Heart left ventricle (tissue), 16 donors: ENCODE results near the gene CNGA2. TPM values are rescaled to one million over a fixed set of nuclear protein-coding genes. Genes with fewer than 3 reads are reported as not detected.

ENCODE experiments used
- ATAC-seq, 4 donors: fragments of 200-7000 bp; cut with Tn5 transposase; one replicate each; pipeline ENCODE4 v1.9.1; 2020 to 2022; ENCODE audit warnings: moderate library complexity in 4 of 4, mild to moderate bottlenecking in 3 of 4, moderate number of reproducible peaks in 1 of 4
- DNase-seq, 5 donors: peaks; one replicate each; pipeline ENCODE4 v3.0.0-alpha.2; 2020
- H3K27ac ChIP-seq, 12 donors: fragments of 200-600 bp; sonication (generic) in 4 of 12; one replicate each; pipeline versions ENCODE4 v1.5.0 to v1.8.0; 2016 to 2022; ENCODE audit warnings: mild to moderate bottlenecking in 2 of 12
- H3K27me3 ChIP-seq, 9 donors: fragments of 200-600 bp; sonication (generic) in 2 of 9; one replicate each; pipeline versions ENCODE4 v1.5.1 to v1.8.0; 2016 to 2022; ENCODE audit warnings: mild to moderate bottlenecking in 3 of 9
- H3K36me3 ChIP-seq, 9 donors: fragments of 200-600 bp; sonication (generic) in 2 of 9; one replicate each; pipeline versions ENCODE4 v1.5.0 to v1.8.0; 2018 to 2022; ENCODE audit warnings: mild to moderate bottlenecking in 2 of 9
- H3K4me1 ChIP-seq, 12 donors: fragments of 200-600 bp; sonication (generic) in 4 of 12; one replicate each; pipeline versions ENCODE4 v1.5.0 to v1.8.0; 2016 to 2022; ENCODE audit warnings: mild to moderate bottlenecking in 3 of 12
- H3K4me3 ChIP-seq, 12 donors: fragments of 200-600 bp; sonication (generic) in 4 of 12; one replicate each; pipeline versions ENCODE4 v1.5.0 to v1.8.0; 2017 to 2022; ENCODE audit warnings: mild to moderate bottlenecking in 9 of 12, moderate library complexity in 4 of 12
- H3K9me3 ChIP-seq, 12 donors: fragments of 200-600 bp; sonication (generic) in 4 of 12; one replicate each; pipeline versions ENCODE4 v1.5.0 to v1.8.0; 2016 to 2022; ENCODE audit warnings: mild to moderate bottlenecking in 1 of 12
- POLR2A ChIP-seq, 2 donors: fragments of 450-650 bp; IDR thresholded peaks; one replicate each; pipeline ENCODE4 v1.6.1; 2017; ENCODE audit warnings: antibody characterized with exemption in 2 of 2, mild to moderate bottlenecking in 2 of 2, moderate library complexity in 2 of 2
- WGBS, 4 donors: extraction: QIAGEN DNeasy Blood & Tissue Kit in 2 of 4; methylation state at CpG; one replicate each; pipeline versions ENCODE4 v1.1.5 to v1.1.7; 2013 to 2018; 5-methylcytosine and 5-hydroxymethylcytosine counted together
- intact Hi-C, 10 donors: fragments of 100-400 bp; cut with DNase I; formaldehyde crosslinking; loops; one replicate each; pipeline versions ENCODE4 v1.11.1 to v1.14.2; 2022
- polyA plus RNA-seq, 2 donors: library from polyadenylated mRNA; stranded (reverse); fragments of 200-250 nt; gene quantifications; one replicate each; pipeline ENCODE4 v1.2.3, GENCODE V29; 2013
- total RNA-seq, 9 donors: library from RNA; depleted of rRNA in 2 of 9; stranded (reverse); fragments of >200 nt in 2 of 9; fragmentation: NEBNext Ultra II Directional in 3 of 9; extraction: Animal tissue kit (Norgen Biotek cat#: 25700) in 3 of 9; gene quantifications; one replicate each; pipeline versions ENCODE4 v1.1.0 to v1.2.4, GENCODE V29; 2016 to 2023
- TF ChIP-seq, protein P1 (sequence below), 12 donors: fragments of 200-600 bp; sonication (generic) in 4 of 12; IDR thresholded peaks; one replicate each; pipeline versions ENCODE4 v1.5.0 to v1.8.0; 2018 to 2022; ENCODE audit warnings: antibody characterized with exemption in 12 of 12, mild to moderate bottlenecking in 5 of 12
- donor health status: ischemic (EF 13 %, LVEDD 7.1; RV severe dilation, severe dysfunction).
- donor health status: healthy with polysubstance abuse.
- donor health status: DM: no; HTN: yes; CAD: no.
- donor health status: DM: no; HTN: no; CAD: no.
- donor health status: ischemic (EF 25% LVEDD 6.9; RV normal size, moderate dysfunction).
- donor health status: ischemic (EF 25% LVEDD 5.7; RV mildly dilated, moderate dysfunction).
- donor health status: healthy.
- donor health status: DM: yes; HTN: yes; CAD: no.
- donor health status: ischemic (EF 35%, LVEDD 5.7; RV mildly dilated, moderate dysfunction).
- donor health status: nonischemic (EF 11% LVEDD 7.7; RV severe dilation, severe dysfunction).
- donor health status: DM: yes; HTN: yes; CAD: no.
- donor health status: PGD.
- donor health status: ischemic (EF 29% LVEDD 5.4; RV normal size, mild dysfunction).
- donor health status: nonischemic (EF 23%, LVEDD 6.1; RV moderate dilation, normal function).

CNGA2 gene
- total and polyA plus RNA-seq, 11 donors = not detected

GRCh38 chrX:151790481-151791160, 56.1 kb downstream of the CNGA2 start:
- WGBS, 4 donors = 34 to 59% (median 42%) methylated on average over 3 of the region's 3 CpGs
- no peaks in the 10 kb centered on the region for H3K36me3 ChIP-seq
- no peak overlapping the region for H3K4me3 ChIP-seq
- H3K9me3 ChIP-seq = no peaks in the 10 kb centered on the region
- H3K27ac ChIP-seq = no peak overlapping the region
- no peak for TF ChIP-seq POLR2A (IDR thresholded peaks at IDR 0.05)
- TF ChIP-seq, protein P1, sequence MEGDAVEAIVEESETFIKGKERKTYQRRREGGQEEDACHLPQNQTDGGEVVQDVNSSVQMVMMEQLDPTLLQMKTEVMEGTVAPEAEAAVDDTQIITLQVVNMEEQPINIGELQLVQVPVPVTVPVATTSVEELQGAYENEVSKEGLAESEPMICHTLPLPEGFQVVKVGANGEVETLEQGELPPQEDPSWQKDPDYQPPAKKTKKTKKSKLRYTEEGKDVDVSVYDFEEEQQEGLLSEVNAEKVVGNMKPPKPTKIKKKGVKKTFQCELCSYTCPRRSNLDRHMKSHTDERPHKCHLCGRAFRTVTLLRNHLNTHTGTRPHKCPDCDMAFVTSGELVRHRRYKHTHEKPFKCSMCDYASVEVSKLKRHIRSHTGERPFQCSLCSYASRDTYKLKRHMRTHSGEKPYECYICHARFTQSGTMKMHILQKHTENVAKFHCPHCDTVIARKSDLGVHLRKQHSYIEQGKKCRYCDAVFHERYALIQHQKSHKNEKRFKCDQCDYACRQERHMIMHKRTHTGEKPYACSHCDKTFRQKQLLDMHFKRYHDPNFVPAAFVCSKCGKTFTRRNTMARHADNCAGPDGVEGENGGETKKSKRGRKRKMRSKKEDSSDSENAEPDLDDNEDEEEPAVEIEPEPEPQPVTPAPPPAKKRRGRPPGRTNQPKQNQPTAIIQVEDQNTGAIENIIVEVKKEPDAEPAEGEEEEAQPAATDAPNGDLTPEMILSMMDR (IDR thresholded peaks at IDR 0.05) = no peak
- no peak for ATAC-seq
- DNase-seq = no peak
- H3K4me1 ChIP-seq = peaks cover 0 to 7% (median 0%) of the 10 kb centered on the region in 12 donors
- no peaks in the 10 kb centered on the region for H3K27me3 ChIP-seq
- intact Hi-C loops = no loop called here

GRCh38 chrX:151791961-151792360, 57.4 kb downstream of the CNGA2 start:
- Histone ChIP-seq H3K4me1 (peaks cover 0 to 7% (median 0%) of the 10 kb centered on the region in 12 donors), H3K27ac (no peak overlapping the region), H3K36me3 (no peaks in the 10 kb centered on the region), H3K27me3 (no peaks in the 10 kb centered on the region), H3K9me3 (no peaks in the 10 kb centered on the region), H3K4me3 (no peak overlapping the region)
- TF ChIP-seq POLR2A (IDR thresholded peaks at IDR 0.05) = no peak
- TF ChIP-seq, protein P1 (IDR thresholded peaks at IDR 0.05) = no peak
- intact Hi-C loops = no loop called here
- ATAC-seq (no peak), DNase-seq (no peak)
- 49 to 75% (median 71%) methylated on average over 3 of the region's 3 CpGs for WGBS, 4 donors

DNA sequence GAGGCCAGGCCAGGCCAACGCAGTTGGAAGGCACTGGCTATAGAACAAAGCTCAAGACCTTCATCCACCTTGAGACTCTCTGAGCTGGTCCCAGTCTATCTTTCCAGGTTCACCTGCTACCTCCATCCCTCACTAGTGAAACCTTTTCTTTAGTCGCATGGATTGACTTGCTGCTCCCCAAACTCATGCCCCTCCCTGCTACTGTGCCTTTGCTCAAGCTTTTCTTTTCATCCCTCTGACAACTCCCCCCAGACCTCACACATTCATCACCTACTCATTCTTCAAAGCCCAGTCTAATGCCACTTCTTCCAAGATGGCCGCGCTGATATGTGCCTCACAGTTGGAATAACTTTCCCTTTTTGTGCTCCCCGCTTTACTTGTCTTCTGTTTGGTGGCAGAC, 58.0 kb downstream of the CNGA2 start:
- Histone ChIP-seq H3K9me3 (no peaks in the 10 kb centered on the region), H3K27me3 (no peaks in the 10 kb centered on the region), H3K27ac (no peak overlapping the region), H3K4me3 (no peak overlapping the region), H3K4me1 (peaks cover 0 to 7% (median 0%) of the 10 kb centered on the region in 12 donors), H3K36me3 (no peaks in the 10 kb centered on the region)
- WGBS, 4 donors = 69 to 94% (median 85%) methylated on average over 5 of the region's 5 CpGs
- intact Hi-C loops = no loop called here
- TF ChIP-seq, protein P1 (IDR thresholded peaks at IDR 0.05) = no peak
- no peak for TF ChIP-seq POLR2A (IDR thresholded peaks at IDR 0.05)
- no peak for DNase-seq
- ATAC-seq = no peak

- intact Hi-C loops = no loop called here
- Histone ChIP-seq H3K4me3 (no peak overlapping the region), H3K36me3 (no peaks in the 10 kb centered on the region), H3K27me3 (no peaks in the 10 kb centered on the region), H3K27ac (no peak overlapping the region), H3K9me3 (no peaks in the 10 kb centered on the region), H3K4me1 (peaks cover 0 to 7% (median 0%) of the 10 kb centered on the region in 12 donors)
- no peak for TF ChIP-seq POLR2A (IDR thresholded peaks at IDR 0.05)
- TF ChIP-seq, protein P1 (IDR thresholded peaks at IDR 0.05) = no peak
- 56 to 80% (median 66%) methylated on average over 3 of the region's 3 CpGs for WGBS, 4 donors
- no peak for DNase-seq
- ATAC-seq = no peak
Observed at GRCh38 chrX:151793886-151794285, 59.3 kb downstream of the CNGA2 start.

Other genes with a start within 250 kb of the CNGA2 start
- under 1 TPM in 1 of 9 donors, not detected in 8; 0.06 TPM for gene PASD1, start 171.1 kb upstream of the CNGA2 start, total RNA-seq
- not detected for gene PASD1, start 171.1 kb upstream of the CNGA2 start, polyA plus RNA-seq
- gene PRRG3, start 39.3 kb upstream of the CNGA2 start, total RNA-seq = 1 to 10 TPM; 1.1 to 5.7 (median 1.9) TPM
- under 1 TPM; 0.61 to 0.67 TPM for gene PRRG3, start 39.3 kb upstream of the CNGA2 start, polyA plus RNA-seq
- gene FATE1, start 18.7 kb upstream of the CNGA2 start, total RNA-seq = 1 to 10 TPM in 1 of 9 donors, under 1 TPM in 4, not detected in 4; 0.27 to 1.1 (median 0.37) TPM
- gene FATE1, start 18.7 kb upstream of the CNGA2 start, polyA plus RNA-seq = under 1 TPM; 0.50 to 0.53 TPM
- gene MAGEA4, start 178.1 kb downstream of the CNGA2 start, total RNA-seq = not detected
- gene MAGEA4, start 178.1 kb downstream of the CNGA2 start, polyA plus RNA-seq = not detected
- gene GABRE, start 239.9 kb downstream of the CNGA2 start, total RNA-seq = 10 to 100 TPM; 18.2 to 52.9 (median 30.6) TPM
- gene GABRE, start 239.9 kb downstream of the CNGA2 start, polyA plus RNA-seq = 10 to 100 TPM in 1 of 2 donors, 1 to 10 TPM in 1; 3.5 to 32.4 TPM